ENCODE data around the gene EVI5.

The EVI5 gene

GRCh38 chr1:92481599-92481925 is 303.3 kb downstream of the EVI5 start:
- Histone ChIP-seq H3K9me2 (replicated peaks; ENCODE audit: control insufficient read depth, low read length) (no peaks in the 10 kb centered on the region), H3K4me3 (ENCODE audit: low read length) (no peak overlapping the region), H3K27me3 (ENCODE audit: control insufficient read depth, low read length) (peaks cover 48% of the 10 kb centered on the region), H3K9me3 (ENCODE audit: control insufficient read depth, insufficient read depth, low read length) (no peaks in the 10 kb centered on the region), H4K20me1 (ENCODE audit: control insufficient read depth, insufficient read depth, low read depth, low read length) (no peaks in the 10 kb centered on the region), H3K27ac (ENCODE audit: low read depth, low read length) (no peak overlapping the region), H3K4me1 (ENCODE audit: control insufficient read depth, low read length) (peaks cover 38% of the 10 kb centered on the region), H3F3A (ENCODE audit: control insufficient read depth, insufficient read depth) (no peaks in the 10 kb centered on the region), H3K36me3 (ENCODE audit: control insufficient read depth, low read length) (no peaks in the 10 kb centered on the region), H3K79me2 (ENCODE audit: control insufficient read depth, low read length) (no peaks in the 10 kb centered on the region), H3K4me2 (ENCODE audit: low read length) (no peak overlapping the region)
- no peak for TF ChIP-seq EZH2phosphoT487 (IDR thresholded peaks at IDR 0.05; ENCODE audit: borderline replicate concordance, low read length)
- no peak for TF ChIP-seq CTCF (IDR thresholded peaks at IDR 0.05; ENCODE audit: low read depth, low read length, poor library complexity, severe bottlenecking)

GRCh38 chr1:92480813-92481598 is 303.9 kb downstream of the EVI5 start:
- Histone ChIP-seq H4K20me1 (ENCODE audit: control insufficient read depth, insufficient read depth, low read depth, low read length) (no peaks in the 10 kb centered on the region), H3K36me3 (ENCODE audit: control insufficient read depth, low read length) (no peaks in the 10 kb centered on the region), H3F3A (ENCODE audit: control insufficient read depth, insufficient read depth) (no peaks in the 10 kb centered on the region), H3K4me1 (ENCODE audit: control insufficient read depth, low read length) (peaks cover 41% of the 10 kb centered on the region), H3K27ac (ENCODE audit: low read depth, low read length) (no peak overlapping the region), H3K9me2 (replicated peaks; ENCODE audit: control insufficient read depth, low read length) (no peaks in the 10 kb centered on the region), H3K9me3 (ENCODE audit: control insufficient read depth, insufficient read depth, low read length) (no peaks in the 10 kb centered on the region), H3K4me2 (ENCODE audit: low read length) (no peak overlapping the region), H3K79me2 (ENCODE audit: control insufficient read depth, low read length) (no peaks in the 10 kb centered on the region), H3K27me3 (ENCODE audit: control insufficient read depth, low read length) (peaks cover 45% of the 10 kb centered on the region), H3K4me3 (ENCODE audit: low read length) (no peak overlapping the region)
- TF ChIP-seq EZH2phosphoT487 (IDR thresholded peaks at IDR 0.05; ENCODE audit: borderline replicate concordance, low read length) = no peak
- TF ChIP-seq CTCF (IDR thresholded peaks at IDR 0.05; ENCODE audit: low read depth, low read length, poor library complexity, severe bottlenecking) = no peak

GRCh38 chr1:92480200-92480812 is 304.6 kb downstream of the EVI5 start:
- Histone ChIP-seq H3K27me3 (ENCODE audit: control insufficient read depth, low read length) (peaks cover 40% of the 10 kb centered on the region), H3K9me3 (ENCODE audit: control insufficient read depth, insufficient read depth, low read length) (no peaks in the 10 kb centered on the region), H3F3A (ENCODE audit: control insufficient read depth, insufficient read depth) (no peaks in the 10 kb centered on the region), H3K4me3 (ENCODE audit: low read length) (no peak overlapping the region), H3K79me2 (ENCODE audit: control insufficient read depth, low read length) (no peaks in the 10 kb centered on the region), H3K27ac (ENCODE audit: low read depth, low read length) (no peak overlapping the region), H3K9me2 (replicated peaks; ENCODE audit: control insufficient read depth, low read length) (no peaks in the 10 kb centered on the region), H4K20me1 (ENCODE audit: control insufficient read depth, insufficient read depth, low read depth, low read length) (no peaks in the 10 kb centered on the region), H3K36me3 (ENCODE audit: control insufficient read depth, low read length) (no peaks in the 10 kb centered on the region), H3K4me2 (ENCODE audit: low read length) (no peak overlapping the region), H3K4me1 (ENCODE audit: control insufficient read depth, low read length) (peaks cover 39% of the 10 kb centered on the region)
- TF ChIP-seq CTCF (IDR thresholded peaks at IDR 0.05; ENCODE audit: low read depth, low read length, poor library complexity, severe bottlenecking) = no peak
- TF ChIP-seq EZH2phosphoT487 (IDR thresholded peaks at IDR 0.05; ENCODE audit: borderline replicate concordance, low read length) = no peak
